Vagina (tissue), 2 donors: ENCODE measurements around the gene LRMDA. TPM values are rescaled to one million over a fixed set of nuclear protein-coding genes. Genes with fewer than 3 reads are reported as not detected.

Experiments used
- DNase-seq, 2 donors: peaks; one replicate each; pipeline ENCODE4 v3.0.0-alpha.2; 2017; ENCODE audit errors: extremely low spot score in 2 of 2
- H3K27ac ChIP-seq: fragments of 200-600 bp; sonication (generic); one replicate; pipeline ENCODE4 v1.5.1; 2019
- H3K27me3 ChIP-seq: fragments of 200-600 bp; sonication (generic); one replicate; pipeline ENCODE4 v1.5.1; 2019
- H3K36me3 ChIP-seq, 2 donors: fragments of 200-600 bp; sonication (generic); one replicate each; pipeline ENCODE4 v1.5.1; 2017 to 2019
- H3K4me1 ChIP-seq: fragments of 200-600 bp; sonication (generic); one replicate; pipeline ENCODE4 v1.5.1; 2019
- H3K4me3 ChIP-seq, 2 donors: fragments of 200-600 bp; sonication (generic); 1 replicate in 1 of 2; 2 replicates in 1 of 2; pipeline ENCODE4 v1.5.1; 2016 to 2019
- H3K9me3 ChIP-seq: fragments of 200-600 bp; sonication (generic); one replicate; pipeline ENCODE4 v1.5.1; 2019
- CTCF ChIP-seq, 3 experiments: fragments of 450-650 bp in 2 of 3; fragments of 200-600 bp in 1 of 3; sonication (generic) in 1 of 3; IDR thresholded peaks; one replicate each; pipeline ENCODE4 v1.5.1; 2017 to 2019; ENCODE audit warnings: antibody characterized with exemption in 3 of 3, mild to moderate bottlenecking in 2 of 3, moderate library complexity in 2 of 3
- POLR2A ChIP-seq, 2 donors: fragments of 450-650 bp; IDR thresholded peaks; one replicate each; pipeline ENCODE4 v1.6.1; 2017; ENCODE audit warnings: antibody characterized with exemption in 2 of 2, mild to moderate bottlenecking in 2 of 2, moderate library complexity in 2 of 2
- POLR2AphosphoS5 ChIP-seq, 2 donors: sonication (generic); formaldehyde crosslinking; IDR thresholded peaks; one replicate each; pipeline ENCODE4 v1.9.0; 2017; ENCODE audit warnings: antibody characterized with exemption in 2 of 2, mild to moderate bottlenecking in 2 of 2, low read depth in 1 of 2; ENCODE audit not compliant: insufficient read depth in 1 of 2
- intact Hi-C: fragments of 100-400 bp; cut with DNase I; formaldehyde crosslinking; loops from one replicate; pipeline ENCODE4 v1.15.1; 2023
- total RNA-seq: library from RNA; depleted of rRNA; stranded (reverse); fragments of >200 nt; gene quantifications from one replicate; pipeline ENCODE4 v1.2.3, GENCODE V29; 2016

The LRMDA gene
- total RNA-seq, 1 donor from 2014 or later: 22.6 TPM

- Histone ChIP-seq H3K9me3 (no peaks in the 10 kb centered on the region), H3K36me3 (no peaks in the 10 kb centered on the region), H3K27me3 (no peaks in the 10 kb centered on the region), H3K4me1 (no peaks in the 10 kb centered on the region), H3K4me3 (no peak overlapping the region), H3K27ac (no peak overlapping the region)
- no peak for DNase-seq
- TF ChIP-seq POLR2A (IDR thresholded peaks at IDR 0.05) (no peak), POLR2AphosphoS5 (IDR thresholded peaks at IDR 0.05; ENCODE audit: insufficient read depth in 1 of 2, low read depth in 1 of 2) (no peak), CTCF (IDR thresholded peaks at IDR 0.05) (no peak)
- intact Hi-C loops: no loop called here
These were observed 506.4 kb downstream of the LRMDA start for GRCh38 chr10:75937823-75938222.

GRCh38 chr10:75938380-75939122, 507.1 kb downstream of the LRMDA start:
- H3K4me1 ChIP-seq: no peaks in the 10 kb centered on the region
- H3K9me3 ChIP-seq: no peaks in the 10 kb centered on the region
- peak in 1 of 2 donors; percentile 22 for DNase-seq
- intact Hi-C loops: no loop called here
- no peaks in the 10 kb centered on the region for H3K36me3 ChIP-seq
- no peaks in the 10 kb centered on the region for H3K27me3 ChIP-seq
- TF ChIP-seq CTCF (IDR thresholded peaks at IDR 0.05): no peak
- TF ChIP-seq POLR2AphosphoS5 (IDR thresholded peaks at IDR 0.05; ENCODE audit: insufficient read depth in 1 of 2, low read depth in 1 of 2): no peak
- TF ChIP-seq POLR2A (IDR thresholded peaks at IDR 0.05): no peak
- H3K27ac ChIP-seq: no peak overlapping the region
- H3K4me3 ChIP-seq: no peak overlapping the region

- peak in 1 of 2 donors; percentile 37 for DNase-seq
- Histone ChIP-seq H3K27ac (no peak overlapping the region), H3K4me3 (no peak overlapping the region), H3K9me3 (no peaks in the 10 kb centered on the region), H3K4me1 (no peaks in the 10 kb centered on the region), H3K36me3 (no peaks in the 10 kb centered on the region), H3K27me3 (no peaks in the 10 kb centered on the region)
- intact Hi-C loops: no loop called here
- TF ChIP-seq POLR2A (IDR thresholded peaks at IDR 0.05) (no peak), POLR2AphosphoS5 (IDR thresholded peaks at IDR 0.05; ENCODE audit: insufficient read depth in 1 of 2, low read depth in 1 of 2) (no peak), CTCF (IDR thresholded peaks at IDR 0.05) (no peak)
These were observed 508.1 kb downstream of the LRMDA start for GRCh38 chr10:75939541-75939940.

- intact Hi-C loops: no loop called here
- no peak overlapping the region for H3K4me3 ChIP-seq
- H3K27me3 ChIP-seq: no peaks in the 10 kb centered on the region
- no peaks in the 10 kb centered on the region for H3K36me3 ChIP-seq
- H3K9me3 ChIP-seq: no peaks in the 10 kb centered on the region
- TF ChIP-seq CTCF (IDR thresholded peaks at IDR 0.05) (no peak), POLR2A (IDR thresholded peaks at IDR 0.05) (no peak), POLR2AphosphoS5 (IDR thresholded peaks at IDR 0.05; ENCODE audit: insufficient read depth in 1 of 2, low read depth in 1 of 2) (no peak)
- DNase-seq: no peak
- H3K27ac ChIP-seq: no peak overlapping the region
- H3K4me1 ChIP-seq: no peaks in the 10 kb centered on the region
These were observed 509.3 kb downstream of the LRMDA start for GRCh38 chr10:75940742-75941141.

GRCh38 chr10:75941223-75941801, 509.9 kb downstream of the LRMDA start:
- TF ChIP-seq CTCF (IDR thresholded peaks at IDR 0.05) (no peak), POLR2A (IDR thresholded peaks at IDR 0.05) (no peak), POLR2AphosphoS5 (IDR thresholded peaks at IDR 0.05; ENCODE audit: insufficient read depth in 1 of 2, low read depth in 1 of 2) (no peak)
- H3K27ac ChIP-seq: no peak overlapping the region
- no peak for DNase-seq
- intact Hi-C loops: no loop called here
- no peak overlapping the region for H3K4me3 ChIP-seq
- no peaks in the 10 kb centered on the region for H3K36me3 ChIP-seq
- H3K9me3 ChIP-seq: no peaks in the 10 kb centered on the region
- H3K4me1 ChIP-seq: no peaks in the 10 kb centered on the region
- no peaks in the 10 kb centered on the region for H3K27me3 ChIP-seq
